Natural killer cell (primary cell): ENCODE measurements around the gene CCDC7. TPM values are rescaled to one million over a fixed set of nuclear protein-coding genes. Genes with fewer than 3 reads are reported as not detected.
"Not testable (repeated sequence)": the region's sequence is repeated elsewhere in the genome, so short reads cannot be mapped to it uniquely, and the experiment has no call there.

ENCODE experiments used
- ATAC-seq, 3 donors: fragments of 150-1000 bp in 2 of 3; fragments of 200-7000 bp in 1 of 3; cut with Tn5 transposase; 1 replicate in 1 of 3; 2 replicates in 2 of 3; pipeline ENCODE4 v1.10.0; 2021; ENCODE audit warnings: mild to moderate bottlenecking in 2 of 3, moderate library complexity in 2 of 3
- DNase-seq, 2 donors: peaks; one replicate each; pipeline versions ENCODE4 v3.0.0 to v3.0.0-alpha.2; 2013 to 2021; ENCODE audit warnings: mixed read lengths in 1 of 2
- H3K27ac ChIP-seq: one replicate; pipeline ENCODE4 v1.5.1; 2013; ENCODE audit warnings: mild to moderate bottlenecking, low read length
- H3K27me3 ChIP-seq: one replicate; pipeline ENCODE4 v1.6.1; 2013; ENCODE audit warnings: low read length; ENCODE audit not compliant: control insufficient read depth, insufficient read depth
- H3K36me3 ChIP-seq: one replicate; pipeline ENCODE4 v1.6.1; 2013; ENCODE audit warnings: low read length; ENCODE audit not compliant: control insufficient read depth, insufficient read depth
- H3K4me1 ChIP-seq: one replicate; pipeline ENCODE4 v1.6.1; 2013; ENCODE audit warnings: low read length; ENCODE audit not compliant: control insufficient read depth, insufficient read depth
- H3K4me3 ChIP-seq: one replicate; pipeline ENCODE4 v1.5.1; 2013; ENCODE audit warnings: low read length
- H3K9me3 ChIP-seq: one replicate; pipeline ENCODE4 v1.6.1; 2013; ENCODE audit warnings: low read length; ENCODE audit not compliant: control insufficient read depth, insufficient read depth
- H3K27ac Mint-ChIP-seq, 2 donors: one replicate each; pipeline ENCODE4 v1.8.0; 2022; ENCODE audit warnings: mild to moderate bottlenecking in 2 of 2, mixed read lengths in 2 of 2, moderate library complexity in 1 of 2
- H3K27me3 Mint-ChIP-seq, 2 donors: one replicate each; pipeline ENCODE4 v1.8.0; 2022; ENCODE audit warnings: low read depth in 2 of 2, mixed read lengths in 2 of 2
- H3K36me3 Mint-ChIP-seq: one replicate; pipeline ENCODE4 v1.8.0; 2022; ENCODE audit warnings: mixed read lengths
- H3K4me1 Mint-ChIP-seq, 2 donors: one replicate each; pipeline ENCODE4 v1.8.0; 2022; ENCODE audit warnings: mixed read lengths in 2 of 2
- H3K4me3 Mint-ChIP-seq: one replicate; pipeline ENCODE4 v1.8.0; 2022; ENCODE audit warnings: mild to moderate bottlenecking, moderate library complexity, mixed read lengths
- H3K9me3 Mint-ChIP-seq, 2 donors: one replicate each; pipeline ENCODE4 v1.8.0; 2022; ENCODE audit warnings: mixed read lengths in 2 of 2
- CTCF ChIP-seq: fragments of 200-600 bp; IDR thresholded peaks from one replicate; pipeline ENCODE4 v1.8.0; 2022; ENCODE audit warnings: antibody characterized with exemption
- WGBS: methylation state at CpG from one replicate; pipeline ENCODE4 v1.1.7; 2013; ENCODE audit warnings: missing lambda C conversion rate; ENCODE audit not compliant: insufficient coverage; 5-methylcytosine and 5-hydroxymethylcytosine counted together
- intact Hi-C: fragments of 100-400 bp; cut with micrococcal nuclease; formaldehyde crosslinking; loops from one replicate; pipeline ENCODE4 v1.14.2; 2022
- total RNA-seq, 4 donors: library from RNA; stranded (reverse); fragments of 120-200 nt in 1 of 4; gene quantifications; one replicate each; pipeline versions ENCODE4 v1.2.3 to v1.2.4, GENCODE V29; 2013 to 2022

CCDC7 gene
- total RNA-seq, 3 donors from 2014 or later (not counting 1 experiment from before 2014, with no cell fraction given), result 39.0 to 51.1 (median 42.8) TPM

- Mint-ChIP-seq H3K4me3 (no peak overlapping the region), H3K36me3 (no peaks in the 10 kb centered on the region), H3K4me1 (no peaks in the 10 kb centered on the region), H3K27ac (no peak overlapping the region), H3K9me3 (peaks cover 2 to 3% of the 10 kb centered on the region in 2 donors), H3K27me3 (no peaks in the 10 kb centered on the region)
- Histone ChIP-seq H3K9me3 (no peaks in the 10 kb centered on the region), H3K36me3 (no peaks in the 10 kb centered on the region), H3K27me3 (no peaks in the 10 kb centered on the region), H3K4me1 (no peaks in the 10 kb centered on the region), H3K4me3 (no peak overlapping the region), H3K27ac (no peak overlapping the region)
- intact Hi-C loops, result no loop called here
- WGBS, result 92% methylated on average over 2 of the region's 3 CpGs
- ATAC-seq (no peak), DNase-seq (no peak)
- TF ChIP-seq CTCF, result no peak
Measured at GRCh38 chr10:32556783-32557395, 110.9 kb downstream of the CCDC7 start.

- H3K4me1 Mint-ChIP-seq, H3K9me3 ChIP-seq, DNase-seq, H3K4me1 ChIP-seq, H3K27ac Mint-ChIP-seq, H3K27ac ChIP-seq, H3K36me3 Mint-ChIP-seq, H3K9me3 Mint-ChIP-seq, H3K36me3 ChIP-seq, ATAC-seq, intact Hi-C loops, H3K27me3 Mint-ChIP-seq, H3K27me3 ChIP-seq, H3K4me3 ChIP-seq, H3K4me3 Mint-ChIP-seq: not testable (repeated sequence)
Measured at GRCh38 chr10:32562695-32563094, 116.8 kb downstream of the CCDC7 start.

- Histone ChIP-seq H3K27ac (no peak overlapping the region), H3K36me3 (peaks cover 4% of the 10 kb centered on the region), H3K27me3 (no peaks in the 10 kb centered on the region), H3K9me3 (no peaks in the 10 kb centered on the region), H3K4me3 (no peak overlapping the region), H3K4me1 (no peaks in the 10 kb centered on the region)
- no peaks in the 10 kb centered on the region for H3K27me3 Mint-ChIP-seq
- DNase-seq (no peak), ATAC-seq (no peak)
- intact Hi-C loops, result no loop called here
- H3K4me3 Mint-ChIP-seq, result no peak overlapping the region
- no peaks in the 10 kb centered on the region for H3K9me3 Mint-ChIP-seq
- no peak overlapping the region for H3K27ac Mint-ChIP-seq
- TF ChIP-seq CTCF, result no peak
- no peaks in the 10 kb centered on the region for H3K4me1 Mint-ChIP-seq
- H3K36me3 Mint-ChIP-seq, result no peaks in the 10 kb centered on the region
Measured at GRCh38 chr10:32577448-32577847, 131.5 kb downstream of the CCDC7 start.

GRCh38 chr10:32582946-32583345 lies 137.0 kb downstream of the CCDC7 start:
- intact Hi-C loops, result no loop called here
- H3K27me3 Mint-ChIP-seq, result no peaks in the 10 kb centered on the region
- no peak for TF ChIP-seq CTCF

GRCh38 chr10:32598022-32598421 lies 152.1 kb downstream of the CCDC7 start:
- H3K36me3 ChIP-seq, intact Hi-C loops, H3K27ac ChIP-seq, H3K27ac Mint-ChIP-seq, H3K4me3 ChIP-seq, H3K9me3 ChIP-seq, H3K9me3 Mint-ChIP-seq, DNase-seq, H3K4me1 ChIP-seq, H3K27me3 ChIP-seq, H3K4me3 Mint-ChIP-seq, ATAC-seq, H3K27me3 Mint-ChIP-seq, H3K4me1 Mint-ChIP-seq: not testable (repeated sequence)
- 88% methylated on average over 5 of the region's 5 CpGs for WGBS
- peaks cover 23% of the 10 kb centered on the region for H3K36me3 Mint-ChIP-seq

More at GRCh38 chr10:32582946-32583345, 137.0 kb downstream of the CCDC7 start:
- no peaks in the 10 kb centered on the region for H3K9me3 ChIP-seq
- no peak overlapping the region for H3K27ac ChIP-seq
- DNase-seq (no peak), ATAC-seq (no peak)
- H3K4me1 Mint-ChIP-seq, result no peaks in the 10 kb centered on the region
- H3K4me3 ChIP-seq, result no peak overlapping the region
- H3K9me3 Mint-ChIP-seq, result no peaks in the 10 kb centered on the region
- peaks cover 11% of the 10 kb centered on the region for H3K36me3 Mint-ChIP-seq
- H3K4me1 ChIP-seq, result no peaks in the 10 kb centered on the region
- no peaks in the 10 kb centered on the region for H3K36me3 ChIP-seq
- no peaks in the 10 kb centered on the region for H3K27me3 ChIP-seq
- WGBS, result 60% methylated on average over 1 of the region's 2 CpGs
- no peak overlapping the region for H3K27ac Mint-ChIP-seq
- H3K4me3 Mint-ChIP-seq, result no peak overlapping the region
